Stimulated activated CD8-positive, alpha-beta memory T cell treated with anti-CD3 and anti-CD28 coated beads, Interleukin-7, amount 100 ng/mL, for 24 hours (primary cell): Measurements from ENCODE around the gene ZNRF1.

Experiments used
- DNase-seq: peaks from one replicate; pipeline ENCODE4 v3.0.0-alpha.2; 2020; ENCODE audit warnings: low read depth

ZNRF1 gene

GRCh38 chr16:75027520-75028300, 28.9 kb downstream of the ZNRF1 start:
- DNase-seq: no peak

- no peak for DNase-seq
Measured at GRCh38 chr16:75028544-75029135, 29.8 kb downstream of the ZNRF1 start.

GRCh38 chr16:75029854-75030253, 31.0 kb downstream of the ZNRF1 start:
- DNase-seq: no peak

GRCh38 chr16:75032655-75033054, 33.8 kb downstream of the ZNRF1 start:
- no peak for DNase-seq

- DNase-seq: no peak
Measured at GRCh38 chr16:75035410-75035968, 36.7 kb downstream of the ZNRF1 start.

- DNase-seq: no peak
Measured at GRCh38 chr16:75038036-75038858, 39.4 kb downstream of the ZNRF1 start.

- DNase-seq: no peak
Measured at GRCh38 chr16:75039941-75040340, 41.1 kb downstream of the ZNRF1 start.

- DNase-seq: no peak
Measured at GRCh38 chr16:75042426-75043174, 43.8 kb downstream of the ZNRF1 start.

- DNase-seq: no peak
Measured at GRCh38 chr16:75043175-75043895, 44.5 kb downstream of the ZNRF1 start.

- DNase-seq: no peak
Measured at GRCh38 chr16:75044800-75045361, 46.1 kb downstream of the ZNRF1 start.

GRCh38 chr16:75045424-75045823, 46.6 kb downstream of the ZNRF1 start:
- DNase-seq: no peak

GRCh38 chr16:75048054-75048453, 49.2 kb downstream of the ZNRF1 start:
- DNase-seq: no peak

GRCh38 chr16:75048530-75048929, 49.7 kb downstream of the ZNRF1 start:
- DNase-seq: no peak

- no peak for DNase-seq
Measured at GRCh38 chr16:75052481-75053202, 53.8 kb downstream of the ZNRF1 start.

- DNase-seq: no peak
Measured at GRCh38 chr16:75053791-75054555, 55.1 kb downstream of the ZNRF1 start.

GRCh38 chr16:75054556-75054947, 55.7 kb downstream of the ZNRF1 start:
- DNase-seq: no peak

GRCh38 chr16:75058806-75059205, 60.0 kb downstream of the ZNRF1 start:
- DNase-seq: no peak

- no peak for DNase-seq
Measured at GRCh38 chr16:75059411-75059810, 60.6 kb downstream of the ZNRF1 start.

GRCh38 chr16:75060723-75061122, 61.9 kb downstream of the ZNRF1 start:
- DNase-seq: no peak
